ENCODE data around the gene NRARP. TPM values are rescaled to one million over a fixed set of nuclear protein-coding genes. Genes with fewer than 3 reads are reported as not detected.

Gene NRARP
- total RNA-seq, 2 experiments from 2014 or later = 0.96 to 1.4 TPM

GRCh38 chr9:137299203-137299565, 2.9 kb downstream of the NRARP start:
- no peak for TF ChIP-seq CTCF (IDR thresholded peaks at IDR 0.05)
- Histone ChIP-seq H3K4me3 (ENCODE audit: low read length) (no peak overlapping the region), H3K4me1 (ENCODE audit: insufficient read depth, low read length) (peaks cover 34% of the 10 kb centered on the region), H3K27ac (ENCODE audit: low read depth in 1 of 2, low read length in 2 of 2) (no peak overlapping the region), H3K36me3 (ENCODE audit: insufficient read depth, low read length) (no peaks in the 10 kb centered on the region), H3K27me3 (ENCODE audit: control insufficient read depth in 1 of 2, insufficient read depth in 2 of 2, low read length in 2 of 2) (peaks cover 52 to 60% of the 10 kb centered on the region in 2 experiments), H3K9me3 (ENCODE audit: control insufficient read depth in 1 of 2, insufficient read depth in 1 of 2, low read length in 2 of 2) (peaks cover 0 to 26% of the 10 kb centered on the region in 2 experiments)
- intact Hi-C loops (cut with DNase I, micrococcal nuclease) = loop anchor here in 1 of 2 experiments (5.0 kb wide), 1 partner anchor 148 kb away; no protein-coding TSS in a partner anchor
- CTCF ChIA-PET = no interaction called here
- no peaks in the 10 kb centered on the region for H3K36me3 Mint-ChIP-seq (ENCODE audit: low read depth)
- no peak overlapping the region for H3K4me3 Mint-ChIP-seq
- no peaks in the 10 kb centered on the region for H3K9me3 Mint-ChIP-seq
- no peak overlapping the region for H3K27ac Mint-ChIP-seq
- H3K27me3 Mint-ChIP-seq = peaks cover 30% of the 10 kb centered on the region
- peaks cover 5% of the 10 kb centered on the region for H3K4me1 Mint-ChIP-seq (ENCODE audit: low read depth)
- POLR2A ChIA-PET = no interaction called here
- ATAC-seq (ENCODE audit: poor library complexity) (no peak), DNase-seq (no peak)

- no peaks in the 10 kb centered on the region for H3K36me3 ChIP-seq (ENCODE audit: insufficient read depth, low read length)
- POLR2A ChIA-PET = no interaction called here
- CTCF ChIA-PET = no interaction called here
- H3K27ac ChIP-seq (ENCODE audit: low read depth in 1 of 2, low read length in 2 of 2) = no peak overlapping the region
- peaks cover 57 to 65% of the 10 kb centered on the region in 2 experiments for H3K27me3 ChIP-seq (ENCODE audit: control insufficient read depth in 1 of 2, insufficient read depth in 2 of 2, low read length in 2 of 2)
- ATAC-seq (ENCODE audit: poor library complexity) = no peak
- H3K4me3 Mint-ChIP-seq = no peak overlapping the region
- no peaks in the 10 kb centered on the region for H3K36me3 Mint-ChIP-seq (ENCODE audit: low read depth)
- TF ChIP-seq CTCF (IDR thresholded peaks at IDR 0.05) = no peak
- intact Hi-C loops (cut with DNase I, micrococcal nuclease) = loop anchor here in 1 of 2 experiments (5.0 kb wide), 1 partner anchor 149 kb away; no protein-coding TSS in a partner anchor
- no peak for DNase-seq
- no peak overlapping the region for H3K27ac Mint-ChIP-seq
- no peak overlapping the region for H3K4me3 ChIP-seq (ENCODE audit: low read length)
- H3K27me3 Mint-ChIP-seq = peaks cover 36% of the 10 kb centered on the region
- H3K4me1 Mint-ChIP-seq (ENCODE audit: low read depth) = peaks cover 5% of the 10 kb centered on the region
- H3K4me1 ChIP-seq (ENCODE audit: insufficient read depth, low read length) = peaks cover 34% of the 10 kb centered on the region
- peaks cover 0 to 29% of the 10 kb centered on the region in 2 experiments for H3K9me3 ChIP-seq (ENCODE audit: control insufficient read depth in 1 of 2, insufficient read depth in 1 of 2, low read length in 2 of 2)
- no peaks in the 10 kb centered on the region for H3K9me3 Mint-ChIP-seq
These were observed 3.5 kb downstream of the NRARP start for GRCh38 chr9:137298401-137299202.

- POLR2A ChIA-PET = no interaction called here
- Histone ChIP-seq H3K4me3 (ENCODE audit: low read length) (no peak overlapping the region), H3K27ac (ENCODE audit: low read depth in 1 of 2, low read length in 2 of 2) (no peak overlapping the region), H3K4me1 (ENCODE audit: insufficient read depth, low read length) (peaks cover 32% of the 10 kb centered on the region), H3K9me3 (ENCODE audit: control insufficient read depth in 1 of 2, insufficient read depth in 1 of 2, low read length in 2 of 2) (peaks cover 0 to 27% of the 10 kb centered on the region in 2 experiments), H3K36me3 (ENCODE audit: insufficient read depth, low read length) (no peaks in the 10 kb centered on the region), H3K27me3 (ENCODE audit: control insufficient read depth in 1 of 2, insufficient read depth in 2 of 2, low read length in 2 of 2) (peaks cover 62 to 71% of the 10 kb centered on the region in 2 experiments)
- Mint-ChIP-seq H3K36me3 (ENCODE audit: low read depth) (no peaks in the 10 kb centered on the region), H3K27me3 (peaks cover 42% of the 10 kb centered on the region), H3K4me3 (peak overlapping the region; percentile 25), H3K9me3 (no peaks in the 10 kb centered on the region), H3K27ac (no peak overlapping the region), H3K4me1 (ENCODE audit: low read depth) (peaks cover 5% of the 10 kb centered on the region)
- no peak for TF ChIP-seq CTCF (IDR thresholded peaks at IDR 0.05)
- CTCF ChIA-PET = no interaction called here
- DNase-seq (no peak), ATAC-seq (ENCODE audit: poor library complexity) (no peak)
- intact Hi-C loops (cut with DNase I, micrococcal nuclease) = loop anchor here in 1 of 2 experiments (5.0 kb wide), 1 partner anchor 149 kb away; no protein-coding TSS in a partner anchor
These were observed 4.1 kb downstream of the NRARP start for GRCh38 chr9:137297966-137298365.
